Loucy (cell line): ENCODE measurements around the gene VMA21.
A peak's percentile ranks its signal among the peaks of the same experiment; 100 is the strongest.

Experiments used
- H2AFZ ChIP-seq: fragments of 200-600 bp; sonication (generic); 2 replicates; pipeline ENCODE4 v1.6.0; 2016; ENCODE audit warnings: antibody characterized with exemption, mild to moderate bottlenecking, low read length, moderate library complexity
- H3F3A ChIP-seq: fragments of 200-600 bp; 2 replicates; pipeline ENCODE4 v1.6.0; 2016; ENCODE audit warnings: antibody characterized with exemption, low read depth, mild to moderate bottlenecking
- H3K27me3 ChIP-seq: fragments of 200-600 bp; sonication (generic); 2 replicates; pipeline ENCODE4 v1.6.1; 2014; ENCODE audit warnings: low read length, mild to moderate bottlenecking; ENCODE audit not compliant: insufficient read depth, poor library complexity, severe bottlenecking
- H3K36me3 ChIP-seq: fragments of 200-600 bp; sonication (generic); 2 replicates; pipeline ENCODE4 v1.6.1; 2016; ENCODE audit warnings: low read length; ENCODE audit not compliant: insufficient read depth
- H3K4me1 ChIP-seq: fragments of 200-600 bp; sonication (generic); 2 replicates; pipeline ENCODE4 v1.5.1; 2014; ENCODE audit warnings: low read length, mild to moderate bottlenecking; ENCODE audit not compliant: insufficient read depth, poor library complexity, severe bottlenecking
- H3K4me2 ChIP-seq: fragments of 200-600 bp; sonication (generic); 2 replicates; pipeline ENCODE4 v1.6.0; 2014; ENCODE audit warnings: antibody characterized with exemption, low read length, low read depth, mild to moderate bottlenecking; ENCODE audit not compliant: poor library complexity, severe bottlenecking
- H3K4me3 ChIP-seq: fragments of 200-600 bp; sonication (generic); 2 replicates; pipeline ENCODE4 v1.5.1; 2014; ENCODE audit warnings: low read length, mild to moderate bottlenecking, mixed read lengths; ENCODE audit not compliant: poor library complexity, severe bottlenecking
- H3K79me2 ChIP-seq: fragments of 200-600 bp; sonication (generic); 2 replicates; pipeline ENCODE4 v1.6.1; 2014; ENCODE audit warnings: low read length; ENCODE audit not compliant: insufficient read depth
- H3K9ac ChIP-seq: fragments of 200-600 bp; sonication (generic); 2 replicates; pipeline ENCODE4 v1.6.0; 2014; ENCODE audit warnings: mild to moderate bottlenecking, low read depth, low read length, moderate library complexity; ENCODE audit not compliant: poor library complexity, severe bottlenecking
- H3K9me2 ChIP-seq: fragments of 200-600 bp; sonication (generic); replicated peaks from 2 replicates; pipeline ENCODE4 v1.6.1; 2016; ENCODE audit warnings: low read depth, low read length, mixed read lengths
- H3K9me3 ChIP-seq: fragments of 200-600 bp; sonication (generic); 2 replicates; pipeline ENCODE4 v1.6.1; 2014; ENCODE audit warnings: mild to moderate bottlenecking, antibody characterized with exemption, low read length, low read depth; ENCODE audit not compliant: insufficient read depth
- H4K20me1 ChIP-seq: fragments of 200-600 bp; sonication (generic); 2 replicates; pipeline ENCODE4 v1.6.0; 2014; ENCODE audit warnings: antibody characterized with exemption, low read length, mild to moderate bottlenecking; ENCODE audit not compliant: insufficient read depth, poor library complexity, severe bottlenecking
- EZH2phosphoT487 ChIP-seq: fragments of 200-600 bp; IDR thresholded peaks from 2 replicates; pipeline ENCODE4 v1.6.1; 2018; ENCODE audit warnings: antibody characterized with exemption, mild to moderate bottlenecking, moderate library complexity, borderline replicate concordance
- TF ChIP-seq, protein P1 (sequence below): fragments of 200-600 bp; sonication (generic); conservative IDR thresholded peaks from 2 replicates; pipeline ENCODE4 v1.5.1; 2014; ENCODE audit warnings: mild to moderate bottlenecking, antibody characterized with exemption, low read length

VMA21 gene

DNA sequence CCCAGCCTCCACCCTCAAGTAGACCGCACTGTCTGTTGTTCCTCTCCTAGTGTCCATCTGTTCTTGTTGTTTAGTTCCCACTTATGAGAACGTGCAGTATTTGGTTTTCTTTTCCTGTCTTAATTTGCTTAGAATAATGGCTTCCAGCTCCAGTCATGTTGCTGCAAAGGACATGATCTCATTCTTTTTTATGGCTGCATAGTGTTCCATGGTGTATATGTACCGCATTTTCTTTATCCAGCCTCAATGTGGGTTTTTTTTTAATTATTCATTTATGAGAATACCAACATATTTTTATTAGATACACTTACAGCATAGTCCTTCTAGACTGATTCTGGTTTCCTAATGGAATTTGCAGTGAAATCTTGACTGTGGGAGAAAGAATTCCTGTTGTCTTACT is 1.3 kb downstream of the VMA21 start:
- Histone ChIP-seq H3K9ac (peak overlapping the region; percentile 98), H3K4me3 (peak overlapping the region; percentile 98)

DNA sequence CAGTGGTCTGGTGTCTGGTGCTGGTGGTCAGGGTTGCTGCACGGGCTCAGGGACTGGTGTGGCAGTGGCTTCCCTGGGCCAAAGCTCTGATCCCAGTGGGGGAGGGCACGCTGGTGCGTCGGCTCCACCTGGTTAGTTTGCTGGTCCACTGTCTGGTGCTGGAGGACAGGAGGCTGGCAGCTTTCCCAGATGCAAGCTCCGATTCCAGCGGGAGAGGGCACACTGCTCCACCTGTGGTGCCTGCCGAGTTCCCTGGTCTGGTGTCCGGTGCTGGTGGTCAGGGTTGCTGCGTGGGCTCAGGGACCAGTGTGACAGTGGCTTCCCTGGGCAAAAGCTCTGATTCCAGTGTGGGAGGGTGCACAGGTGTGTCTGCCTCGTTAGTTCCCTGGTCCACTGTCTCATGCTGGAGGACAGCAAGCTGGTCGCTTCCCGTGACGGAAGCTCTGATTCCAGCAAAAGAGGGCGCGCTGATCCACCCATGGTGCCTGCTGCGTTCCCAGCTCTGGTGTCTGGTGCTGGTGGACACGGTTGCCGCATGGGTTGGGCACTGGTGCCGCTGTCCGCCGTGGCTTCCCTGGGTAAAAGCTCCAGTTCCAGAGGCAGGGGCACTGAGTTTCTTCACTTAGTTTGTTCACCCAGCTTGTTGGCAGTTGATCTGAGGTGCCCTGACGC is 5.8 kb downstream of the VMA21 start:
- TF ChIP-seq EZH2phosphoT487: no peak
- Histone ChIP-seq H3K9me3 (no peaks in the 10 kb centered on the region), H4K20me1 (peaks cover 58% of the 10 kb centered on the region), H2AFZ (no peak overlapping the region), H3F3A (no peaks in the 10 kb centered on the region), H3K79me2 (peaks cover 84% of the 10 kb centered on the region), H3K4me1 (peaks cover 19% of the 10 kb centered on the region), H3K9me2 (no peaks in the 10 kb centered on the region), H3K27me3 (no peaks in the 10 kb centered on the region), H3K4me2 (peak overlapping the region; percentile 91), H3K4me3 (peak overlapping the region; percentile 98), H3K36me3 (peaks cover 13% of the 10 kb centered on the region; the same call in 1 of the 2 replicates), H3K9ac (no peak overlapping the region)

More for the DNA sequence above, 1.3 kb downstream of the VMA21 start:
- Histone ChIP-seq H3K27me3 (no peaks in the 10 kb centered on the region), H4K20me1 (peaks cover 50% of the 10 kb centered on the region), H3K79me2 (peaks cover 66% of the 10 kb centered on the region), H3K4me1 (peaks cover 19% of the 10 kb centered on the region), H3K4me2 (peak overlapping the region; percentile 91), H3K9me2 (no peaks in the 10 kb centered on the region), H3K36me3 (no peaks in the 10 kb centered on the region), H3F3A (no peaks in the 10 kb centered on the region; the same call in 1 of the 2 replicates), H2AFZ (no peak overlapping the region), H3K9me3 (no peaks in the 10 kb centered on the region)
- TF ChIP-seq, protein P1, sequence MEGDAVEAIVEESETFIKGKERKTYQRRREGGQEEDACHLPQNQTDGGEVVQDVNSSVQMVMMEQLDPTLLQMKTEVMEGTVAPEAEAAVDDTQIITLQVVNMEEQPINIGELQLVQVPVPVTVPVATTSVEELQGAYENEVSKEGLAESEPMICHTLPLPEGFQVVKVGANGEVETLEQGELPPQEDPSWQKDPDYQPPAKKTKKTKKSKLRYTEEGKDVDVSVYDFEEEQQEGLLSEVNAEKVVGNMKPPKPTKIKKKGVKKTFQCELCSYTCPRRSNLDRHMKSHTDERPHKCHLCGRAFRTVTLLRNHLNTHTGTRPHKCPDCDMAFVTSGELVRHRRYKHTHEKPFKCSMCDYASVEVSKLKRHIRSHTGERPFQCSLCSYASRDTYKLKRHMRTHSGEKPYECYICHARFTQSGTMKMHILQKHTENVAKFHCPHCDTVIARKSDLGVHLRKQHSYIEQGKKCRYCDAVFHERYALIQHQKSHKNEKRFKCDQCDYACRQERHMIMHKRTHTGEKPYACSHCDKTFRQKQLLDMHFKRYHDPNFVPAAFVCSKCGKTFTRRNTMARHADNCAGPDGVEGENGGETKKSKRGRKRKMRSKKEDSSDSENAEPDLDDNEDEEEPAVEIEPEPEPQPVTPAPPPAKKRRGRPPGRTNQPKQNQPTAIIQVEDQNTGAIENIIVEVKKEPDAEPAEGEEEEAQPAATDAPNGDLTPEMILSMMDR: no peak
- no peak for TF ChIP-seq EZH2phosphoT487

DNA sequence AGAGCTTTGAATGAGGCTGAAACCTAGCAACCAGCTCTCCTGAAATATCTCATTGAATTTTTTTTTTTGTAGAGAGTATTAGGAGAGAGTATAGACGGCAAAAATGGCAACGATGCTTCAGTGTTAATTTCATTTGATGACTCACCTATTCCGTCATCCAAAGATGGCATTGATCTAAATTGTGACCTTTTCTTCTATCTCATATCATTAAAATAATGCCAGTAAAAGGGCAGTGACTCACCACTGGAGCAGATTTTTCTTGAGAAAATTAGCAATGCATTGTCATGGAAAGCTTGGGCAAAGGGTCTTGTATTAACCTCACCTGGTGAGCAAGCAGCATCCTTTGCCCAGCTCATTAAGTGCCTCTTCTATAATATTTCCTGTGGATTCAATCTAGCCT is 19.6 kb downstream of the VMA21 start:
- no peaks in the 10 kb centered on the region for H3K9me3 ChIP-seq
- no peaks in the 10 kb centered on the region for H4K20me1 ChIP-seq
- no peak overlapping the region for H2AFZ ChIP-seq
- no peak overlapping the region for H3K9ac ChIP-seq
- no peaks in the 10 kb centered on the region for H3K27me3 ChIP-seq
- H3K4me2 ChIP-seq: no peak overlapping the region
- H3K4me3 ChIP-seq: no peak overlapping the region
- no peaks in the 10 kb centered on the region for H3F3A ChIP-seq
- TF ChIP-seq EZH2phosphoT487: no peak
- TF ChIP-seq, protein P1: no peak
- H3K9me2 ChIP-seq: no peaks in the 10 kb centered on the region
- H3K79me2 ChIP-seq: no peaks in the 10 kb centered on the region
- no peaks in the 10 kb centered on the region for H3K36me3 ChIP-seq
- no peaks in the 10 kb centered on the region for H3K4me1 ChIP-seq

DNA sequence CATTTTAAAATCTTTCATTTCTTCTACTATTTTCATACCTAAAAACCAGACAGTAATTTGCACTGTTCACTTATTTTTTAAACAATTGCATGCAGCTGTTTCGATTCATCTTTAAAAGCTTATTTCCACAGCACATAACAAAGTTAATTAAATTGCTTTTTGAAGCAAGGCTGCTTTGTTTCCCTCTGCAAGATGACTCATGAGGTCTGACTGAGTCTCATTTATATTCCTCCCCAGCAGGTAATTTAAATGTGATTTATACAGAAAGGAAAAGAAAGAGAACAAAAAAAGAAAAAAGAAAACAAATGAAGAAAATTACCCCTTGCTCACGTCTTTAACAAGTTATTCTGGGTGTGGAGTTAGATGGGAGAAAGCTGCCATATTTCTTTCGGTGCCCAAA is 22.8 kb downstream of the VMA21 start:
- Histone ChIP-seq H3K9me3 (no peaks in the 10 kb centered on the region), H3K9me2 (no peaks in the 10 kb centered on the region), H3K36me3 (no peaks in the 10 kb centered on the region), H3F3A (no peaks in the 10 kb centered on the region), H3K79me2 (no peaks in the 10 kb centered on the region), H3K4me3 (no peak overlapping the region), H3K27me3 (no peaks in the 10 kb centered on the region), H3K9ac (no peak overlapping the region), H3K4me1 (no peaks in the 10 kb centered on the region), H3K4me2 (no peak overlapping the region), H4K20me1 (no peaks in the 10 kb centered on the region), H2AFZ (no peak overlapping the region)
- TF ChIP-seq, protein P1: no peak
- TF ChIP-seq EZH2phosphoT487: no peak
